GM12878 (cell line): Measurements from ENCODE around the gene INO80D. TPM values are rescaled to one million over a fixed set of nuclear protein-coding genes. Genes with fewer than 3 reads are reported as not detected.

ENCODE experiments used
- BCLAF1 ChIP-seq: fragments of 450-650 bp; IDR thresholded peaks from 2 replicates; pipeline ENCODE4 v1.6.1; 2017; ENCODE audit warnings: antibody characterized with exemption, mild to moderate bottlenecking, moderate library complexity
- JUND ChIP-seq: IDR thresholded peaks from 2 replicates; pipeline ENCODE4 v1.6.1; 2012; ENCODE audit warnings: low read depth, mild to moderate bottlenecking, low read length, improper control_type of control experiment, moderate library complexity
- LARP7 ChIP-seq: fragments of 450-650 bp; IDR thresholded peaks from 2 replicates; pipeline ENCODE4 v1.6.1; 2017; ENCODE audit warnings: mild to moderate bottlenecking
- NRF1 ChIP-seq: conservative IDR thresholded peaks from 2 replicates; pipeline ENCODE4 v1.6.1; 2011; ENCODE audit warnings: mild to moderate bottlenecking, low read depth, low read length, improper control_type of control experiment
- POLR2AphosphoS2 ChIP-seq: IDR thresholded peaks from 2 replicates; pipeline ENCODE4 v1.6.1; 2011; ENCODE audit warnings: low read depth, mild to moderate bottlenecking, low read length, improper control_type of control experiment, moderate library complexity
- RCOR1 ChIP-seq: conservative IDR thresholded peaks from 2 replicates; pipeline ENCODE4 v1.6.1; 2012; ENCODE audit warnings: low read depth, low read length, improper control_type of control experiment
- TAF1 ChIP-seq: IDR thresholded peaks from 2 replicates; pipeline ENCODE4 v1.6.1; 2011; ENCODE audit warnings: mild to moderate bottlenecking, low read depth, low read length, borderline replicate concordance
- ZNF217 ChIP-seq: fragments of 450-650 bp; IDR thresholded peaks from 2 replicates; pipeline ENCODE4 v1.6.1; 2017; ENCODE audit warnings: antibody characterized with exemption, mild to moderate bottlenecking
- ZNF24 ChIP-seq: fragments of 450-650 bp; IDR thresholded peaks from 2 replicates; pipeline ENCODE4 v1.6.1; 2017; ENCODE audit warnings: antibody characterized with exemption, mild to moderate bottlenecking
- polyA plus RNA-seq, 11 experiments: library from polyadenylated mRNA; depleted of rRNA in 4 of 11; unstranded in 6 of 11; stranded (reverse) in 5 of 11; fragments of >200 nt; fragmentation: Nextera tagmentation in 4 of 11; fragmentation: Illumina TruSeq in 1 of 11; extraction: Ambion mirVana in 4 of 11; extraction: Trizol in 1 of 11; gene quantifications; 1 replicate in 1 of 11; 2 replicates in 10 of 11; pipeline versions ENCODE4 v1.2.1 to v1.2.3, GENCODE V29; 2011 to 2016; ENCODE audit warnings: inconsistent platforms in 2 of 11, missing spikeins in 2 of 11, low read depth in 1 of 11
- total RNA-seq, 4 experiments: library from RNA; depleted of rRNA in 3 of 4; stranded (reverse); fragments of >200 nt in 3 of 4; fragmentation: Illumina TruSeq in 1 of 4; extraction: Trizol in 1 of 4; gene quantifications; 2 replicates each; pipeline versions ENCODE4 v1.2.1 to v1.2.3, GENCODE V29; 2013 to 2021
- TF ChIP-seq, protein P1 (sequence below): IDR thresholded peaks from 2 replicates; pipeline ENCODE4 v1.6.1; 2012; ENCODE audit warnings: low read depth, low read length, improper control_type of control experiment
- TF ChIP-seq, protein P2 (sequence below): IDR thresholded peaks from 2 replicates; pipeline ENCODE4 v1.6.1; 2011; ENCODE audit warnings: mild to moderate bottlenecking, low read depth, low read length, moderate library complexity; ENCODE audit not compliant: insufficient replicate concordance

The INO80D gene
- total and polyA plus RNA-seq, 10 of the 15 experiments (the other 5 are each of a cell fraction or from before 2014, with no cell fraction given) = 0.73 to 16.3 (median 4.7) TPM

- TF ChIP-seq BCLAF1 (no peak), JUND (no peak), RCOR1 (no peak), ZNF24 (no peak), POLR2AphosphoS2 (no peak), ZNF217 (no peak), NRF1 (no peak), TAF1 (no peak), LARP7 (no peak)
- TF ChIP-seq, protein P1, sequence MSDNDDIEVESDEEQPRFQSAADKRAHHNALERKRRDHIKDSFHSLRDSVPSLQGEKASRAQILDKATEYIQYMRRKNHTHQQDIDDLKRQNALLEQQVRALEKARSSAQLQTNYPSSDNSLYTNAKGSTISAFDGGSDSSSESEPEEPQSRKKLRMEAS = no peak
- TF ChIP-seq, protein P2, sequence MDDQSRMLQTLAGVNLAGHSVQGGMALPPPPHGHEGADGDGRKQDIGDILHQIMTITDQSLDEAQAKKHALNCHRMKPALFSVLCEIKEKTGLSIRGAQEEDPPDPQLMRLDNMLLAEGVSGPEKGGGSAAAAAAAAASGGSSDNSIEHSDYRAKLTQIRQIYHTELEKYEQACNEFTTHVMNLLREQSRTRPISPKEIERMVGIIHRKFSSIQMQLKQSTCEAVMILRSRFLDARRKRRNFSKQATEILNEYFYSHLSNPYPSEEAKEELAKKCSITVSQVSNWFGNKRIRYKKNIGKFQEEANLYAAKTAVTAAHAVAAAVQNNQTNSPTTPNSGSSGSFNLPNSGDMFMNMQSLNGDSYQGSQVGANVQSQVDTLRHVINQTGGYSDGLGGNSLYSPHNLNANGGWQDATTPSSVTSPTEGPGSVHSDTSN = no peak
- TF ChIP-seq, all 136 proteins: peak for 0
These were observed 65.8 kb downstream of the INO80D start (continued) for GRCh38 chr2:206020171-206020570.
